SK-N-SH (cell line): ENCODE results near the gene TGFBI.

Experiments
- FOXJ3 ChIP-seq: sonication (generic); formaldehyde crosslinking; IDR thresholded peaks from 2 replicates; pipeline ENCODE4 v1.5.1; 2020; ENCODE audit warnings: mild to moderate bottlenecking, missing genetic modification reagents
- IRF3 ChIP-seq: fragments of 150-350 bp; IDR thresholded peaks from 2 replicates; pipeline ENCODE4 v1.6.1; 2016; ENCODE audit warnings: mild to moderate bottlenecking, low read depth, low read length
- MEF2A ChIP-seq: IDR thresholded peaks from 2 replicates; pipeline ENCODE4 v1.4.0; 2012; ENCODE audit warnings: low read depth, borderline replicate concordance
- RFX5 ChIP-seq: IDR thresholded peaks from 2 replicates; pipeline ENCODE4 v1.6.1; 2012; ENCODE audit warnings: mild to moderate bottlenecking, improper control_type of control experiment, low read length
- TAF1 ChIP-seq: IDR thresholded peaks from 2 replicates; pipeline ENCODE4 v1.6.1; 2012; ENCODE audit warnings: low read depth, mild to moderate bottlenecking, low read length, moderate library complexity, borderline replicate concordance
- TF ChIP-seq, protein P1 (sequence below): IDR thresholded peaks from 2 replicates; pipeline ENCODE4 v1.4.0; 2012; ENCODE audit warnings: low read depth, borderline replicate concordance
- TF ChIP-seq, protein P2 (sequence below): IDR thresholded peaks from 2 replicates; pipeline ENCODE4 v1.4.0; 2012; ENCODE audit warnings: low read depth
- TF ChIP-seq, protein P3 (sequence below): fragments of 200-600 bp; sonication (generic); IDR thresholded peaks from 2 replicates; pipeline ENCODE4 v1.6.1; 2017; ENCODE audit warnings: antibody characterized with exemption, mild to moderate bottlenecking, moderate library complexity

- TF ChIP-seq, protein P1, sequence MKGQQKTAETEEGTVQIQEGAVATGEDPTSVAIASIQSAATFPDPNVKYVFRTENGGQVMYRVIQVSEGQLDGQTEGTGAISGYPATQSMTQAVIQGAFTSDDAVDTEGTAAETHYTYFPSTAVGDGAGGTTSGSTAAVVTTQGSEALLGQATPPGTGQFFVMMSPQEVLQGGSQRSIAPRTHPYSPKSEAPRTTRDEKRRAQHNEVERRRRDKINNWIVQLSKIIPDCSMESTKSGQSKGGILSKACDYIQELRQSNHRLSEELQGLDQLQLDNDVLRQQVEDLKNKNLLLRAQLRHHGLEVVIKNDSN: no peak
- TF ChIP-seq TAF1 (no peak), IRF3 (no peak), FOXJ3 (CRISPR knock-in tag) (no peak), RFX5 (no peak), MEF2A (no peak)
- TF ChIP-seq, protein P2, sequence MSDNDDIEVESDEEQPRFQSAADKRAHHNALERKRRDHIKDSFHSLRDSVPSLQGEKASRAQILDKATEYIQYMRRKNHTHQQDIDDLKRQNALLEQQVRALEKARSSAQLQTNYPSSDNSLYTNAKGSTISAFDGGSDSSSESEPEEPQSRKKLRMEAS: no peak
- TF ChIP-seq, protein P3, sequence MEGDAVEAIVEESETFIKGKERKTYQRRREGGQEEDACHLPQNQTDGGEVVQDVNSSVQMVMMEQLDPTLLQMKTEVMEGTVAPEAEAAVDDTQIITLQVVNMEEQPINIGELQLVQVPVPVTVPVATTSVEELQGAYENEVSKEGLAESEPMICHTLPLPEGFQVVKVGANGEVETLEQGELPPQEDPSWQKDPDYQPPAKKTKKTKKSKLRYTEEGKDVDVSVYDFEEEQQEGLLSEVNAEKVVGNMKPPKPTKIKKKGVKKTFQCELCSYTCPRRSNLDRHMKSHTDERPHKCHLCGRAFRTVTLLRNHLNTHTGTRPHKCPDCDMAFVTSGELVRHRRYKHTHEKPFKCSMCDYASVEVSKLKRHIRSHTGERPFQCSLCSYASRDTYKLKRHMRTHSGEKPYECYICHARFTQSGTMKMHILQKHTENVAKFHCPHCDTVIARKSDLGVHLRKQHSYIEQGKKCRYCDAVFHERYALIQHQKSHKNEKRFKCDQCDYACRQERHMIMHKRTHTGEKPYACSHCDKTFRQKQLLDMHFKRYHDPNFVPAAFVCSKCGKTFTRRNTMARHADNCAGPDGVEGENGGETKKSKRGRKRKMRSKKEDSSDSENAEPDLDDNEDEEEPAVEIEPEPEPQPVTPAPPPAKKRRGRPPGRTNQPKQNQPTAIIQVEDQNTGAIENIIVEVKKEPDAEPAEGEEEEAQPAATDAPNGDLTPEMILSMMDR: no peak
Measured at GRCh38 chr5:135993335-135993879, 35.4 kb upstream of the TGFBI start.
